CD14-positive monocyte (primary cell): ENCODE data around the gene VAT1L. TPM values are rescaled to one million over a fixed set of nuclear protein-coding genes. Genes with fewer than 3 reads are reported as not detected.

Experiments used
- DNase-seq, 3 donors: peaks; one replicate each; pipeline ENCODE4 v3.0.0-alpha.2; 2011 to 2022
- H2AFZ ChIP-seq: 2 replicates; pipeline ENCODE4 v1.6.0; 2012; ENCODE audit warnings: mild to moderate bottlenecking, low read depth, low read length, inconsistent platforms; ENCODE audit not compliant: insufficient read depth, poor library complexity, severe bottlenecking
- H3K27ac ChIP-seq, 2 donors: 1 replicate in 1 of 2; 2 replicates in 1 of 2; pipeline ENCODE4 v1.5.1; 2012 to 2013; ENCODE audit warnings: low read length in 2 of 2, control low read depth in 1 of 2, inconsistent platforms in 1 of 2, low read depth in 1 of 2, mild to moderate bottlenecking in 1 of 2
- H3K27me3 ChIP-seq, 2 donors: one replicate each; pipeline versions ENCODE4 v1.6.0 to v1.6.1; 2011 to 2013; ENCODE audit warnings: low read length in 2 of 2; ENCODE audit not compliant: control insufficient read depth in 2 of 2, insufficient read depth in 2 of 2
- H3K36me3 ChIP-seq, 2 donors: replicated peaks in 1 of 2; 1 replicate in 1 of 2; 2 replicates in 1 of 2; pipeline versions ENCODE4 v1.5.1 to v1.6.1; 2012 to 2013; ENCODE audit warnings: low read length in 2 of 2, control low read depth in 1 of 2, inconsistent platforms in 1 of 2, mild to moderate bottlenecking in 1 of 2; ENCODE audit not compliant: insufficient read depth in 2 of 2, control insufficient read depth in 1 of 2
- H3K4me1 ChIP-seq, 2 donors: 1 replicate in 1 of 2; 2 replicates in 1 of 2; pipeline versions ENCODE4 v1.5.1 to v1.6.1; 2012 to 2013; ENCODE audit warnings: low read length in 2 of 2, control low read depth in 1 of 2, inconsistent platforms in 1 of 2, mild to moderate bottlenecking in 1 of 2, moderate library complexity in 1 of 2; ENCODE audit not compliant: insufficient read depth in 2 of 2, control insufficient read depth in 1 of 2
- H3K4me2 ChIP-seq: replicated peaks from 2 replicates; pipeline ENCODE3; 2012; ENCODE audit warnings: low read length, moderate library complexity, mild to moderate bottlenecking; ENCODE audit not compliant: poor library complexity, severe bottlenecking; ENCODE audit errors: extremely low read depth
- H3K4me3 ChIP-seq, 3 experiments: fragments of 200-600 bp in 1 of 3; sonication (generic) in 1 of 3; replicated peaks in 1 of 3; 1 replicate in 2 of 3; 2 replicates in 1 of 3; pipeline ENCODE4 v1.5.1; 2011 to 2013; ENCODE audit warnings: low read length in 3 of 3, mild to moderate bottlenecking in 3 of 3, control low read depth in 2 of 3, low read depth in 2 of 3, inconsistent platforms in 1 of 3, moderate library complexity in 1 of 3
- H3K79me2 ChIP-seq: 2 replicates; pipeline ENCODE4 v1.6.0; 2012; ENCODE audit warnings: mild to moderate bottlenecking, control low read depth, inconsistent platforms, low read length, moderate library complexity; ENCODE audit not compliant: insufficient read depth
- H3K9ac ChIP-seq: 2 replicates; pipeline ENCODE4 v1.6.0; 2017; ENCODE audit warnings: low read length, mild to moderate bottlenecking; ENCODE audit not compliant: insufficient read depth, poor library complexity, severe bottlenecking
- H3K9me3 ChIP-seq, 2 donors: replicated peaks in 1 of 2; 1 replicate in 1 of 2; 2 replicates in 1 of 2; pipeline versions ENCODE4 v1.5.1 to v1.6.1; 2012 to 2013; ENCODE audit warnings: low read length in 2 of 2, control low read depth in 1 of 2; ENCODE audit not compliant: control insufficient read depth in 1 of 2, insufficient read depth in 1 of 2
- H4K20me1 ChIP-seq: 2 replicates; pipeline ENCODE4 v1.6.0; 2012; ENCODE audit warnings: mild to moderate bottlenecking, low read length, control low read depth, moderate library complexity; ENCODE audit not compliant: insufficient read depth
- H3K27ac Mint-ChIP-seq, 7 donors: one replicate each; pipeline ENCODE4 v1.8.0; 2020; ENCODE audit warnings: mild to moderate bottlenecking in 7 of 7, mixed read lengths in 7 of 7, moderate library complexity in 6 of 7, inconsistent platforms in 2 of 7
- H3K27me3 Mint-ChIP-seq, 3 donors: one replicate each; pipeline ENCODE4 v1.8.0; 2021 to 2022; ENCODE audit warnings: low read depth in 3 of 3, mild to moderate bottlenecking in 3 of 3, mixed read lengths in 3 of 3, moderate library complexity in 3 of 3, inconsistent platforms in 1 of 3
- H3K36me3 Mint-ChIP-seq, 2 donors: one replicate each; pipeline ENCODE4 v1.8.0; 2020; ENCODE audit warnings: mixed read lengths in 2 of 2, inconsistent platforms in 1 of 2, mild to moderate bottlenecking in 1 of 2
- H3K4me1 Mint-ChIP-seq: one replicate; pipeline ENCODE4 v1.8.0; 2020; ENCODE audit warnings: mild to moderate bottlenecking, mixed read lengths
- H3K4me3 Mint-ChIP-seq, 2 donors: one replicate each; pipeline ENCODE4 v1.8.0; 2020; ENCODE audit warnings: mild to moderate bottlenecking in 2 of 2, mixed read lengths in 2 of 2, moderate library complexity in 1 of 2
- H3K9me3 Mint-ChIP-seq, 7 donors: one replicate each; pipeline ENCODE4 v1.8.0; 2020 to 2022; ENCODE audit warnings: mixed read lengths in 7 of 7, mild to moderate bottlenecking in 6 of 7, moderate library complexity in 6 of 7, inconsistent platforms in 2 of 7
- CTCF ChIP-seq: fragments of 200-600 bp; IDR thresholded peaks from one replicate; pipeline ENCODE4 v1.8.0; 2022; ENCODE audit warnings: antibody characterized with exemption, mild to moderate bottlenecking
- WGBS: methylation state at CpG from one replicate; pipeline ENCODE4 v1.1.5; 2013; ENCODE audit warnings: missing lambda C conversion rate; ENCODE audit not compliant: insufficient coverage; 5-methylcytosine and 5-hydroxymethylcytosine counted together
- intact Hi-C, 2 donors: fragments of 100-400 bp; cut with micrococcal nuclease; formaldehyde crosslinking; loops; one replicate each; pipeline versions ENCODE4 v1.15.0 to v1.15.1; 2023
- polyA plus RNA-seq, 3 donors: library from polyadenylated mRNA; depleted of rRNA in 1 of 3; unstranded in 2 of 3; stranded (reverse) in 1 of 3; fragments of 300-500 nt in 2 of 3; fragments of >200 nt in 1 of 3; fragmentation: Illumina TruSeq in 2 of 3; gene quantifications; 1 replicate in 2 of 3; 2 replicates in 1 of 3; pipeline ENCODE4 v1.2.3, GENCODE V29; 2012 to 2021

Gene VAT1L
- polyA plus RNA-seq, 3 donors = not detected

GRCh38 chr16:77871932-77872331, 83.6 kb downstream of the VAT1L start:
- no peak overlapping the region for H3K4me3 Mint-ChIP-seq

GRCh38 chr16:77873066-77873465, 84.7 kb downstream of the VAT1L start:
- Histone ChIP-seq H3K9ac (no peak overlapping the region), H3K9me3 (no peaks in the 10 kb centered on the region), H3K4me2 (no peak overlapping the region), H3K27me3 (no peaks in the 10 kb centered on the region), H4K20me1 (no peaks in the 10 kb centered on the region), H3K4me1 (no peaks in the 10 kb centered on the region), H3K36me3 (no peaks in the 10 kb centered on the region), H3K79me2 (no peaks in the 10 kb centered on the region), H2AFZ (no peak overlapping the region), H3K4me3 (no peak overlapping the region), H3K27ac (no peak overlapping the region)
- Mint-ChIP-seq H3K4me3 (no peak overlapping the region), H3K27me3 (peaks cover 3 to 5% (median 3%) of the 10 kb centered on the region in 3 donors), H3K4me1 (no peaks in the 10 kb centered on the region), H3K9me3 (no peaks in the 10 kb centered on the region), H3K27ac (no peak overlapping the region), H3K36me3 (no peaks in the 10 kb centered on the region)
- 46% methylated on average over 2 of the region's 3 CpGs for WGBS
- intact Hi-C loops = no loop called here
- no peak for DNase-seq
- TF ChIP-seq CTCF = no peak

More at GRCh38 chr16:77871932-77872331, 83.6 kb downstream of the VAT1L start:
- H2AFZ ChIP-seq = no peak overlapping the region
- no peak overlapping the region for H3K9ac ChIP-seq
- no peak for TF ChIP-seq CTCF
- Mint-ChIP-seq H3K9me3 (no peaks in the 10 kb centered on the region), H3K36me3 (no peaks in the 10 kb centered on the region), H3K4me1 (no peaks in the 10 kb centered on the region), H3K27me3 (peaks cover 0 to 5% (median 4%) of the 10 kb centered on the region in 3 donors), H3K27ac (no peak overlapping the region)
- H3K27me3 ChIP-seq = no peaks in the 10 kb centered on the region
- H3K27ac ChIP-seq = no peak overlapping the region
- H3K79me2 ChIP-seq = no peaks in the 10 kb centered on the region
- no peaks in the 10 kb centered on the region for H3K4me1 ChIP-seq
- DNase-seq = no peak
- intact Hi-C loops = no loop called here
- H3K4me2 ChIP-seq = no peak overlapping the region
- no peaks in the 10 kb centered on the region for H3K9me3 ChIP-seq
- H4K20me1 ChIP-seq = no peaks in the 10 kb centered on the region
- no peak overlapping the region for H3K4me3 ChIP-seq
- no CpG with 5 or more reads among the region's 1 CpG for WGBS
- H3K36me3 ChIP-seq = no peaks in the 10 kb centered on the region
